Lower leg skin (tissue), 3 donors: ENCODE measurements around the gene ZC3HAV1.

ENCODE experiments used
- CTCF ChIP-seq, 3 donors: fragments of 450-650 bp; IDR thresholded peaks; one replicate each; pipeline ENCODE4 v1.5.1; 2016; ENCODE audit warnings: antibody characterized with exemption in 3 of 3, mild to moderate bottlenecking in 3 of 3, moderate library complexity in 2 of 3
- POLR2A ChIP-seq, 2 donors: fragments of 450-650 bp; IDR thresholded peaks; one replicate each; pipeline ENCODE4 v1.6.1; 2016 to 2017; ENCODE audit warnings: antibody characterized with exemption in 2 of 2, mild to moderate bottlenecking in 1 of 2, moderate library complexity in 1 of 2

- TF ChIP-seq CTCF (IDR thresholded peaks at IDR 0.05): no peak
- no peak for TF ChIP-seq POLR2A (IDR thresholded peaks at IDR 0.05)
Measured at GRCh38 chr7:139094596-139094995, 14.9 kb downstream of the ZC3HAV1 start.
